GM12878 (cell line): ENCODE results near the gene HNRNPR.

Experiments
- CTCF ChIP-seq, 3 experiments: IDR thresholded peaks in 2 of 3; conservative IDR thresholded peaks in 1 of 3; 2 replicates each; pipeline ENCODE4 v1.5.1; 2011; ENCODE audit warnings: low read depth in 3 of 3, low read length in 3 of 3, mild to moderate bottlenecking in 3 of 3, control low read depth in 2 of 3, moderate library complexity in 2 of 3, inconsistent platforms in 1 of 3, mixed read lengths in 1 of 3; ENCODE audit not compliant: control insufficient read depth in 2 of 3, insufficient read depth in 1 of 3; ENCODE audit errors: extremely low read depth in 1 of 3
- FOXK2 ChIP-seq: fragments of 450-650 bp; IDR thresholded peaks from 2 replicates; pipeline ENCODE4 v1.6.1; 2017; ENCODE audit warnings: mild to moderate bottlenecking, moderate library complexity
- JUNB ChIP-seq: IDR thresholded peaks from 2 replicates; pipeline ENCODE4 v1.6.1; 2016; ENCODE audit warnings: antibody characterized with exemption, mild to moderate bottlenecking
- POLR2A ChIP-seq: IDR thresholded peaks from 2 replicates; pipeline ENCODE4 v1.6.1; 2011; ENCODE audit warnings: low read depth, mild to moderate bottlenecking, low read length
- ZBTB33 ChIP-seq: fragments of 450-650 bp; IDR thresholded peaks from 2 replicates; pipeline ENCODE4 v1.6.1; 2017; ENCODE audit warnings: mild to moderate bottlenecking

- no peak for TF ChIP-seq CTCF (IDR thresholded peaks at IDR 0.05 in 2 of 3, conservative IDR thresholded peaks at IDR 0.05 in 1 of 3; ENCODE audit: control insufficient read depth in 2 of 3, extremely low read depth in 1 of 3, insufficient read depth in 1 of 3, low read depth in 3 of 3, low read length in 3 of 3)
- no peak for TF ChIP-seq FOXK2
- no peak for TF ChIP-seq ZBTB33
- TF ChIP-seq JUNB = no peak
- no peak for TF ChIP-seq POLR2A
Observed at GRCh38 chr1:23387494-23387893, 43.4 kb upstream of the HNRNPR start.
